C4-2B (cell line): ENCODE data around the gene ATP1A3.

Experiments
- ZFX ChIP-seq: fragments of 450-650 bp; IDR thresholded peaks from 2 replicates; pipeline ENCODE4 v1.6.1; 2017
- TF ChIP-seq, protein P1 (sequence below): fragments of 450-650 bp; conservative IDR thresholded peaks from 2 replicates; pipeline ENCODE4 v1.5.1; 2017; ENCODE audit warnings: mild to moderate bottlenecking

DNA sequence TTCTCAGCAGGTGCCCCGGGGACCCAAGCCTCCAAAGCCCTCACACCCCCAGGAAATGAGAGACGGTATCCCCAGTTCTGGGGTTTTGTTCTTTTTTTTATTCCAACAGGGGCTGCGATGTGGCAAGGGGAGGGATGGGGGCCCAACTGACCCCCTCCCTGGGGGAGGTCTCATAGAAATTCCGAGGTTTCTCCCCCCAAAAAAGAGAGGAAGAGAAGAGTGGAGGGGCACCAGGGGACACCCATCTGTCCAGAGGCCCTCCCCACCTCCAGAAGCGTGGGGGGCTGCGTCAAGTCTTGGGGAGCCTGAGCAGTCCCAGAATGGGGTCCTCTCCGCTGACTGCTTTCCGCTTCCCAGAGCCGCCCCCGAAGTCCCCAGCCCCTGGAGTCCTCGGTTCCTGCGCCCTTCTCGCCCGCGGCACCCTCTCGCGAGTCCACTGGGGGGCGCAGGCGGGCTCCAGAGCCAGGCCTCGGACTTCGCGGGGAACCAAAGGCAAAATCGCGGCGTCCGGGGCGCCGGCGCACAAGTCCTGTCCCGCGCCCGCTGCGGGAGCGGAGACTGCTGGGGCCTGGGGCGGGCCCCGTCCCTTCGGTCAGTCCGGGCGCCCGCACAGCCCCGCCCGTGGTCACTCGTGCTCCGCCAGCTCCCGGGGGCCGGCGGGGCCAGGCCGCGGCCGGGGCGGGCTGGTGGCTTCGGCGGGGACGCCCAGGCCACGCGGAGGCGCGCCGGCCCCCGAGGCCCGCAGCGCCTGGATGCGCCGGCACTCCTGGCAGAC lies 4.4 kb upstream of the ATP1A3 start:
- TF ChIP-seq, protein P1, sequence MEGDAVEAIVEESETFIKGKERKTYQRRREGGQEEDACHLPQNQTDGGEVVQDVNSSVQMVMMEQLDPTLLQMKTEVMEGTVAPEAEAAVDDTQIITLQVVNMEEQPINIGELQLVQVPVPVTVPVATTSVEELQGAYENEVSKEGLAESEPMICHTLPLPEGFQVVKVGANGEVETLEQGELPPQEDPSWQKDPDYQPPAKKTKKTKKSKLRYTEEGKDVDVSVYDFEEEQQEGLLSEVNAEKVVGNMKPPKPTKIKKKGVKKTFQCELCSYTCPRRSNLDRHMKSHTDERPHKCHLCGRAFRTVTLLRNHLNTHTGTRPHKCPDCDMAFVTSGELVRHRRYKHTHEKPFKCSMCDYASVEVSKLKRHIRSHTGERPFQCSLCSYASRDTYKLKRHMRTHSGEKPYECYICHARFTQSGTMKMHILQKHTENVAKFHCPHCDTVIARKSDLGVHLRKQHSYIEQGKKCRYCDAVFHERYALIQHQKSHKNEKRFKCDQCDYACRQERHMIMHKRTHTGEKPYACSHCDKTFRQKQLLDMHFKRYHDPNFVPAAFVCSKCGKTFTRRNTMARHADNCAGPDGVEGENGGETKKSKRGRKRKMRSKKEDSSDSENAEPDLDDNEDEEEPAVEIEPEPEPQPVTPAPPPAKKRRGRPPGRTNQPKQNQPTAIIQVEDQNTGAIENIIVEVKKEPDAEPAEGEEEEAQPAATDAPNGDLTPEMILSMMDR: peak; percentile 60
- no peak for TF ChIP-seq ZFX
